Endodermal cell (in vitro differentiated cells): ENCODE results near the gene IGFBPL1. TPM values are rescaled to one million over a fixed set of nuclear protein-coding genes. Genes with fewer than 3 reads are reported as not detected.

Source experiments
- DNase-seq: peaks from one replicate; pipeline ENCODE4 v3.0.0-alpha.2; 2017
- H3K27ac ChIP-seq: 2 replicates; pipeline ENCODE4 v1.5.1; 2013; ENCODE audit warnings: mild to moderate bottlenecking, low read depth, low read length, moderate library complexity
- H3K27me3 ChIP-seq: 2 replicates; pipeline ENCODE4 v1.6.1; 2013; ENCODE audit warnings: mild to moderate bottlenecking, low read length, moderate library complexity; ENCODE audit not compliant: insufficient read depth, control insufficient read depth, poor library complexity, severe bottlenecking
- H3K36me3 ChIP-seq: 2 replicates; pipeline ENCODE4 v1.7.0; 2013; ENCODE audit warnings: mild to moderate bottlenecking, low read length, moderate library complexity; ENCODE audit not compliant: control insufficient read depth, insufficient read depth
- H3K4me1 ChIP-seq: one replicate; pipeline ENCODE4 v1.7.0; 2013; ENCODE audit warnings: low read length; ENCODE audit not compliant: control insufficient read depth, insufficient read depth
- H3K4me3 ChIP-seq: 2 replicates; pipeline ENCODE4 v1.5.1; 2013; ENCODE audit warnings: mild to moderate bottlenecking, low read length, moderate library complexity
- H3K9ac ChIP-seq: 2 replicates; pipeline ENCODE4 v1.6.1; 2013; ENCODE audit warnings: mild to moderate bottlenecking, low read length, moderate library complexity; ENCODE audit not compliant: poor library complexity, severe bottlenecking; ENCODE audit errors: extremely low read depth
- H3K9me3 ChIP-seq: 2 replicates; pipeline ENCODE4 v1.6.1; 2013; ENCODE audit warnings: mild to moderate bottlenecking, low read length, moderate library complexity; ENCODE audit not compliant: control insufficient read depth
- H3K27ac Mint-ChIP-seq: 2 replicates; pipeline ENCODE4 v1.8.0; 2020; ENCODE audit warnings: mixed read lengths
- H3K27me3 Mint-ChIP-seq: 2 replicates; pipeline ENCODE4 v1.8.0; 2021; ENCODE audit warnings: mild to moderate bottlenecking, mixed read lengths; ENCODE audit not compliant: insufficient read depth
- H3K36me3 Mint-ChIP-seq: 2 replicates; pipeline ENCODE4 v1.8.0; 2020; ENCODE audit warnings: low read depth, mixed read lengths
- H3K4me1 Mint-ChIP-seq: 2 replicates; pipeline ENCODE4 v1.8.0; 2020; ENCODE audit warnings: mixed read lengths
- H3K4me3 Mint-ChIP-seq: 2 replicates; pipeline ENCODE4 v1.8.0; 2020; ENCODE audit warnings: mild to moderate bottlenecking, moderate library complexity, mixed read lengths
- H3K9me3 Mint-ChIP-seq: 2 replicates; pipeline ENCODE4 v1.8.0; 2020; ENCODE audit warnings: mild to moderate bottlenecking, mixed read lengths
- CTCF ChIP-seq: fragments of 200-600 bp; sonication (generic); conservative IDR thresholded peaks from 2 replicates; pipeline ENCODE4 v1.5.0; 2021; ENCODE audit warnings: antibody characterized with exemption, mild to moderate bottlenecking
- WGBS, 2 experiments: methylation state at CpG; one replicate each; pipeline versions ENCODE4 v1.1.5 to v1.1.7; 2013; ENCODE audit warnings: missing lambda C conversion rate in 2 of 2, mixed read lengths in 1 of 2; ENCODE audit not compliant: insufficient coverage in 1 of 2, insufficient read length in 1 of 2; 5-methylcytosine and 5-hydroxymethylcytosine counted together
- total RNA-seq, 2 donors: library from RNA; stranded (reverse); fragmentation: NEBNext Ultra II Directional in 1 of 2; extraction: Animal tissue kit (Norgen Biotek cat#: 25700) in 1 of 2; gene quantifications; 2 replicates in 1 of 2; 3 replicates in 1 of 2; pipeline ENCODE4 v1.2.1, GENCODE V29; 2021

The IGFBPL1 gene
- total RNA-seq, 2 donors from 2014 or later, result 40.5 to 90.3 TPM

GRCh38 chr9:38422555-38423260, 1.5 kb downstream of the IGFBPL1 start:
- peak overlapping the region; percentile 78 for H3K4me3 ChIP-seq
- H3K27me3 Mint-ChIP-seq, result peaks cover 39% of the 10 kb centered on the region

GRCh38 chr9:38421498-38422211, 2.6 kb downstream of the IGFBPL1 start:
- Mint-ChIP-seq H3K4me3 (no peak overlapping the region), H3K27ac (no peak overlapping the region), H3K9me3 (no peaks in the 10 kb centered on the region), H3K36me3 (no peaks in the 10 kb centered on the region), H3K27me3 (peaks cover 43% of the 10 kb centered on the region), H3K4me1 (peaks cover 35% of the 10 kb centered on the region)
- no peak overlapping the region for H3K9ac ChIP-seq
- DNase-seq, result peak; percentile 82
- H3K4me3 ChIP-seq, result no peak overlapping the region
- peak overlapping the region; percentile 95 for H3K27ac ChIP-seq
- H3K27me3 ChIP-seq, result peaks cover 23% of the 10 kb centered on the region
- TF ChIP-seq CTCF, result no peak
- H3K36me3 ChIP-seq, result no peaks in the 10 kb centered on the region
- H3K9me3 ChIP-seq, result no peaks in the 10 kb centered on the region
- WGBS, 2 experiments, result 18 to 32% methylated on average over 7 to 9 of the region's 9 CpGs
- peaks cover 1% of the 10 kb centered on the region for H3K4me1 ChIP-seq

More at GRCh38 chr9:38422555-38423260, 1.5 kb downstream of the IGFBPL1 start:
- WGBS, 2 experiments, result 82 to 94% methylated on average over 6 to 7 of the region's 7 CpGs
- H3K4me1 Mint-ChIP-seq, result peaks cover 46% of the 10 kb centered on the region
- peak overlapping the region; percentile 30 for H3K9ac ChIP-seq
- H3K27me3 ChIP-seq, result peaks cover 23% of the 10 kb centered on the region
- peaks cover 9% of the 10 kb centered on the region for H3K4me1 ChIP-seq
- H3K9me3 ChIP-seq, result no peaks in the 10 kb centered on the region
- no peaks in the 10 kb centered on the region for H3K36me3 ChIP-seq
- H3K36me3 Mint-ChIP-seq, result no peaks in the 10 kb centered on the region
- H3K4me3 Mint-ChIP-seq, result peak overlapping the region; percentile 53
- no peak overlapping the region for H3K27ac Mint-ChIP-seq
- H3K9me3 Mint-ChIP-seq, result no peaks in the 10 kb centered on the region
- no peak for TF ChIP-seq CTCF
- peak overlapping the region; percentile 95 for H3K27ac ChIP-seq
- peak; percentile 50 for DNase-seq

GRCh38 chr9:38419181-38419580, 5.1 kb downstream of the IGFBPL1 start:
- H3K27ac ChIP-seq, result no peak overlapping the region
- H3K4me1 ChIP-seq, result no peaks in the 10 kb centered on the region
- Mint-ChIP-seq H3K36me3 (no peaks in the 10 kb centered on the region), H3K4me3 (no peak overlapping the region), H3K4me1 (peaks cover 41% of the 10 kb centered on the region), H3K27ac (no peak overlapping the region), H3K27me3 (peaks cover 50% of the 10 kb centered on the region), H3K9me3 (no peaks in the 10 kb centered on the region)
- no peak overlapping the region for H3K4me3 ChIP-seq
- peaks cover 4% of the 10 kb centered on the region for H3K36me3 ChIP-seq
- no peak for DNase-seq
- peaks cover 29% of the 10 kb centered on the region for H3K27me3 ChIP-seq
- H3K9ac ChIP-seq, result no peak overlapping the region
- no peak for TF ChIP-seq CTCF
- H3K9me3 ChIP-seq, result no peaks in the 10 kb centered on the region
- 52 to 71% methylated on average over 3 to 5 of the region's 5 CpGs for WGBS, 2 experiments
